Endothelial cell of umbilical vein (primary cell): ENCODE measurements around the gene TBCD. TPM values are rescaled to one million over a fixed set of nuclear protein-coding genes. Genes with fewer than 3 reads are reported as not detected.

Experiments
- BruUV-seq: library from RNA; stranded (reverse); fragments of 400-500 nt; replicated peaks from 2 replicates; lab custom pipeline; 2021; lab: Mats Ljungman, UMichigan
- CTCF ChIA-PET: fragments of 300-600, 350-600 bp; sonication (Branson Sonifier 250); formaldehyde crosslinking; loops from one replicate; lab custom pipeline; 2021; ENCODE audit warnings: antibody characterized with exemption, inconsistent platforms; lab: Charles Lee
- POLR2A ChIA-PET: fragments of 300-600, 350-600 bp; sonication (Branson Sonifier 250); formaldehyde crosslinking; loops from one replicate; lab custom pipeline; 2021; ENCODE audit warnings: antibody characterized with exemption, inconsistent platforms; lab: Charles Lee
- DNase-seq: peaks from one replicate; pipeline ENCODE4 v3.0.0-alpha.2; 2011; ENCODE audit warnings: low read depth, low spot score
- FAIRE-seq: peaks from 2 replicates; lab custom pipeline; 2011; peaks lifted over from hg19 to GRCh38; lab: Jason Lieb, UNC
- H2AFZ ChIP-seq: 2 replicates; pipeline ENCODE4 v1.6.0; 2012; ENCODE audit warnings: low read depth, low read length, control low read depth, inconsistent platforms
- H3K27ac ChIP-seq: 2 replicates; pipeline ENCODE4 v1.5.1; 2011; ENCODE audit warnings: low read depth, mild to moderate bottlenecking, control low read depth, low read length, moderate library complexity; ENCODE audit not compliant: insufficient read depth
- H3K27me3 ChIP-seq, 2 experiments: 2 replicates each; pipeline versions ENCODE4 v1.6.0 to v1.6.1; 2011; ENCODE audit warnings: low read length in 2 of 2, mixed read lengths in 1 of 2; ENCODE audit not compliant: control insufficient read depth in 2 of 2, insufficient read depth in 2 of 2
- H3K36me3 ChIP-seq, 2 experiments: 2 replicates in 1 of 2; 3 replicates in 1 of 2; pipeline ENCODE4 v1.5.1; 2011; ENCODE audit warnings: low read length in 2 of 2, mild to moderate bottlenecking in 1 of 2, moderate library complexity in 1 of 2; ENCODE audit not compliant: control insufficient read depth in 2 of 2, insufficient read depth in 2 of 2; ENCODE audit errors: extremely low read depth in 1 of 2
- H3K4me1 ChIP-seq: 3 replicates; pipeline ENCODE4 v1.5.1; 2011; ENCODE audit warnings: mild to moderate bottlenecking, low read length; ENCODE audit not compliant: control insufficient read depth, insufficient read depth; ENCODE audit errors: extremely low read depth
- H3K4me2 ChIP-seq: 2 replicates; pipeline ENCODE4 v1.6.1; 2011; ENCODE audit warnings: low read length, control low read depth, mixed read lengths; ENCODE audit not compliant: insufficient read depth
- H3K4me3 ChIP-seq, 3 experiments: fragments of 200-600 bp in 1 of 3; sonication (generic), shearing (Covaris generic) in 1 of 3; replicated peaks in 1 of 3; 2 replicates each; pipeline ENCODE4 v1.5.1; 2011 to 2016; ENCODE audit warnings: control low read depth in 3 of 3, low read length in 3 of 3, mild to moderate bottlenecking in 2 of 3, inconsistent platforms in 1 of 3, low read depth in 1 of 3, moderate library complexity in 1 of 3; ENCODE audit not compliant: insufficient read depth in 1 of 3
- H3K79me2 ChIP-seq: 2 replicates; pipeline ENCODE4 v1.6.0; 2012; ENCODE audit warnings: low read length, inconsistent platforms; ENCODE audit not compliant: control insufficient read depth, insufficient read depth
- H3K9ac ChIP-seq: replicated peaks from 2 replicates; pipeline ENCODE3; 2011; ENCODE audit warnings: low read length, control low read depth; ENCODE audit not compliant: insufficient read depth; ENCODE audit errors: extremely low read depth
- H3K9me1 ChIP-seq: replicated peaks from 3 replicates; pipeline ENCODE4 v1.6.0; 2011; ENCODE audit warnings: mild to moderate bottlenecking, low read length; ENCODE audit not compliant: control insufficient read depth, insufficient read depth; ENCODE audit errors: extremely low read depth
- H3K9me3 ChIP-seq: replicated peaks from 2 replicates; pipeline ENCODE4 v1.5.1; 2012; ENCODE audit warnings: low read length, inconsistent platforms; ENCODE audit not compliant: control insufficient read depth, insufficient read depth
- H4K20me1 ChIP-seq: replicated peaks from 2 replicates; pipeline ENCODE3; 2011; ENCODE audit warnings: mild to moderate bottlenecking, low read length; ENCODE audit not compliant: control insufficient read depth, insufficient read depth; ENCODE audit errors: extremely low read depth
- EZH2 ChIP-seq: IDR thresholded peaks from 2 replicates; pipeline ENCODE4 v1.6.1; 2012; ENCODE audit warnings: borderline replicate concordance, low read depth, mild to moderate bottlenecking, moderate library complexity, low read length, inconsistent platforms; ENCODE audit not compliant: severe bottlenecking
- FOS ChIP-seq: IDR thresholded peaks from 2 replicates; pipeline ENCODE4 v1.6.1; 2011; ENCODE audit warnings: mild to moderate bottlenecking, low read length, moderate library complexity, borderline replicate concordance; ENCODE audit not compliant: insufficient read depth
- GATA2 ChIP-seq: IDR thresholded peaks from 2 replicates; pipeline ENCODE4 v1.7.0; 2011; ENCODE audit warnings: low read depth, mild to moderate bottlenecking, moderate library complexity, mixed read lengths, low read length; ENCODE audit not compliant: insufficient read length, insufficient read depth
- JUN ChIP-seq: IDR thresholded peaks from 2 replicates; pipeline ENCODE4 v1.6.1; 2011; ENCODE audit warnings: borderline replicate concordance, low read depth; ENCODE audit not compliant: insufficient read length, insufficient read depth
- MYC ChIP-seq: IDR thresholded peaks from one replicate; pipeline ENCODE4 v1.6.1; 2011; ENCODE audit warnings: mild to moderate bottlenecking, low read depth, low read length
- POLR2A ChIP-seq: IDR thresholded peaks from 2 replicates; pipeline ENCODE4 v1.6.1; 2012; ENCODE audit warnings: low read depth, mild to moderate bottlenecking, control low read depth, low read length
- POLR2AphosphoS5 ChIP-seq: IDR thresholded peaks from 2 replicates; pipeline ENCODE4 v1.6.1; 2012; ENCODE audit warnings: low read depth, mild to moderate bottlenecking, control low read depth, low read length, moderate library complexity; ENCODE audit not compliant: insufficient read depth
- dilution Hi-C: fragments of 300-500 bp; cut with MboI; formaldehyde crosslinking; loops from one replicate; pipeline ENCODE4 v1.15.0; 2019; ENCODE audit warnings: low sequenced_read_pairs; ENCODE audit not compliant: extremely low pct_ligation_motif_present
- intact Hi-C: fragments of 100-400 bp; cut with micrococcal nuclease; formaldehyde crosslinking; loops from one replicate; pipeline ENCODE4 v1.10.0; 2022
- polyA plus RNA-seq, 4 experiments: library from polyadenylated mRNA; depleted of rRNA in 3 of 4; stranded (reverse) in 3 of 4; unstranded in 1 of 4; fragments of >200 nt; gene quantifications; 2 replicates each; pipeline versions ENCODE4 v1.2.1 to v1.2.3, GENCODE V29; 2011 to 2012; ENCODE audit warnings: missing spikeins in 1 of 4
- total RNA-seq: library from RNA; stranded (reverse); gene quantifications from 2 replicates; pipeline ENCODE4 v1.2.3, GENCODE V29; 2021
- TF ChIP-seq, protein P1 (sequence below), 2 donors: IDR thresholded peaks; 1 replicate in 1 of 2; 2 replicates in 1 of 2; pipeline ENCODE4 v1.5.1; 2011; ENCODE audit warnings: low read length in 2 of 2, mild to moderate bottlenecking in 2 of 2, moderate library complexity in 2 of 2, control low read depth in 1 of 2, inconsistent platforms in 1 of 2, low read depth in 1 of 2; ENCODE audit not compliant: insufficient read depth in 1 of 2; ENCODE audit errors: extremely low read depth in 1 of 2
- TF ChIP-seq, protein P2 (sequence below): IDR thresholded peaks from 2 replicates; pipeline ENCODE4 v1.6.1; 2011; ENCODE audit not compliant: insufficient read depth, insufficient read length

TBCD gene
- total and polyA plus RNA-seq, 2 donors (not counting 3 experiments of a cell fraction or from before 2014, with no cell fraction given) = 121 to 145 TPM

GRCh38 chr17:82723169-82723807 lies 28.6 kb upstream of the TBCD start:
- Histone ChIP-seq H3K36me3 (peaks cover 2 to 9% of the 10 kb centered on the region in 2 experiments), H3K9me1 (no peaks in the 10 kb centered on the region), H3K4me1 (no peaks in the 10 kb centered on the region), H2AFZ (no peak overlapping the region), H3K27ac (no peak overlapping the region), H3K27me3 (no peaks in the 10 kb centered on the region), H3K4me2 (no peak overlapping the region), H3K79me2 (peaks cover 1% of the 10 kb centered on the region), H3K4me3 (no peak overlapping the region), H4K20me1 (no peaks in the 10 kb centered on the region), H3K9ac (no peak overlapping the region), H3K9me3 (no peaks in the 10 kb centered on the region)
- no peak for TF ChIP-seq EZH2
- no peak for TF ChIP-seq MYC
- TF ChIP-seq JUN = no peak
- TF ChIP-seq POLR2AphosphoS5 = no peak
- TF ChIP-seq, protein P1, sequence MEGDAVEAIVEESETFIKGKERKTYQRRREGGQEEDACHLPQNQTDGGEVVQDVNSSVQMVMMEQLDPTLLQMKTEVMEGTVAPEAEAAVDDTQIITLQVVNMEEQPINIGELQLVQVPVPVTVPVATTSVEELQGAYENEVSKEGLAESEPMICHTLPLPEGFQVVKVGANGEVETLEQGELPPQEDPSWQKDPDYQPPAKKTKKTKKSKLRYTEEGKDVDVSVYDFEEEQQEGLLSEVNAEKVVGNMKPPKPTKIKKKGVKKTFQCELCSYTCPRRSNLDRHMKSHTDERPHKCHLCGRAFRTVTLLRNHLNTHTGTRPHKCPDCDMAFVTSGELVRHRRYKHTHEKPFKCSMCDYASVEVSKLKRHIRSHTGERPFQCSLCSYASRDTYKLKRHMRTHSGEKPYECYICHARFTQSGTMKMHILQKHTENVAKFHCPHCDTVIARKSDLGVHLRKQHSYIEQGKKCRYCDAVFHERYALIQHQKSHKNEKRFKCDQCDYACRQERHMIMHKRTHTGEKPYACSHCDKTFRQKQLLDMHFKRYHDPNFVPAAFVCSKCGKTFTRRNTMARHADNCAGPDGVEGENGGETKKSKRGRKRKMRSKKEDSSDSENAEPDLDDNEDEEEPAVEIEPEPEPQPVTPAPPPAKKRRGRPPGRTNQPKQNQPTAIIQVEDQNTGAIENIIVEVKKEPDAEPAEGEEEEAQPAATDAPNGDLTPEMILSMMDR (IDR thresholded peaks at IDR 0.05; ENCODE audit: extremely low read depth in 1 of 2, insufficient read depth in 1 of 2, low read depth in 1 of 2, low read length in 2 of 2) = no peak
- TF ChIP-seq FOS = no peak
- TF ChIP-seq GATA2 = no peak
- no peak for TF ChIP-seq POLR2A
- TF ChIP-seq, protein P2, sequence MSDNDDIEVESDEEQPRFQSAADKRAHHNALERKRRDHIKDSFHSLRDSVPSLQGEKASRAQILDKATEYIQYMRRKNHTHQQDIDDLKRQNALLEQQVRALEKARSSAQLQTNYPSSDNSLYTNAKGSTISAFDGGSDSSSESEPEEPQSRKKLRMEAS = no peak
- no TSS peak for BruUV-seq
- FAIRE-seq (no peak), DNase-seq (no peak)
- ChIA-PET CTCF (no interaction called here), POLR2A (no interaction called here)
- intact Hi-C loops = no loop called here
- dilution Hi-C loops = no loop called here
